Globus pallidus (tissue), 1 donor: Measurements from ENCODE around the gene LRRC55.

Experiments used
- DNase-seq: peaks from one replicate; pipeline ENCODE4 v3.0.0-alpha.2; 2015; ENCODE audit warnings: low spot score

LRRC55 gene, protein sequence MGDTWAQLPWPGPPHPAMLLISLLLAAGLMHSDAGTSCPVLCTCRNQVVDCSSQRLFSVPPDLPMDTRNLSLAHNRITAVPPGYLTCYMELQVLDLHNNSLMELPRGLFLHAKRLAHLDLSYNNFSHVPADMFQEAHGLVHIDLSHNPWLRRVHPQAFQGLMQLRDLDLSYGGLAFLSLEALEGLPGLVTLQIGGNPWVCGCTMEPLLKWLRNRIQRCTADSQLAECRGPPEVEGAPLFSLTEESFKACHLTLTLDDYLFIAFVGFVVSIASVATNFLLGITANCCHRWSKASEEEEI

DNA sequence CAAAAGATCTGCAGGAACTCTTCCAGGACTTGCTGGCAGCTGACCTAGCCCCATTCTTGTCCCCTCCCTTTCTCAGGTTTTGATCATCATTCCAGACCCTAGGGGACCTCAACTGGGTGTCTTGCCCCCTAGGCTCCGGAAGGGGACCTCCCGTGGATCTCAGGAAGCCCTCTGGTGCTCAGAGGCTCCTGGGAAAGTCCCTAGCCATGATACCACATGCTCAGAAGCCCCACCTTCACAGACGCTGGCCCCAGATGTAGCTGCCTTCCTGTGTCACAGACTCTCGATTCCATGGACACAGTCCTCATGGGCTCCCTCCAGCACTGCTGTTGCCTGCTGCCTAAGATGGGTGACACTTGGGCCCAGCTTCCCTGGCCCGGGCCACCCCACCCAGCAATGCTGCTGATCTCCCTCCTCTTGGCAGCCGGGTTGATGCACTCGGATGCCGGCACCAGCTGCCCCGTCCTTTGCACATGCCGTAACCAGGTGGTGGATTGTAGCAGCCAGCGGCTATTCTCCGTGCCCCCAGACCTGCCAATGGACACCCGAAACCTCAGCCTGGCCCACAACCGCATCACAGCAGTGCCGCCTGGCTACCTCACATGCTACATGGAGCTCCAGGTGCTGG is at the start of gene LRRC55:
LRRC55 (plus strand) TSS at position 276 of the 628 bp plus-strand sequence; CDS start at position 346, 70 bp downstream.
- no peak for DNase-seq

DNA sequence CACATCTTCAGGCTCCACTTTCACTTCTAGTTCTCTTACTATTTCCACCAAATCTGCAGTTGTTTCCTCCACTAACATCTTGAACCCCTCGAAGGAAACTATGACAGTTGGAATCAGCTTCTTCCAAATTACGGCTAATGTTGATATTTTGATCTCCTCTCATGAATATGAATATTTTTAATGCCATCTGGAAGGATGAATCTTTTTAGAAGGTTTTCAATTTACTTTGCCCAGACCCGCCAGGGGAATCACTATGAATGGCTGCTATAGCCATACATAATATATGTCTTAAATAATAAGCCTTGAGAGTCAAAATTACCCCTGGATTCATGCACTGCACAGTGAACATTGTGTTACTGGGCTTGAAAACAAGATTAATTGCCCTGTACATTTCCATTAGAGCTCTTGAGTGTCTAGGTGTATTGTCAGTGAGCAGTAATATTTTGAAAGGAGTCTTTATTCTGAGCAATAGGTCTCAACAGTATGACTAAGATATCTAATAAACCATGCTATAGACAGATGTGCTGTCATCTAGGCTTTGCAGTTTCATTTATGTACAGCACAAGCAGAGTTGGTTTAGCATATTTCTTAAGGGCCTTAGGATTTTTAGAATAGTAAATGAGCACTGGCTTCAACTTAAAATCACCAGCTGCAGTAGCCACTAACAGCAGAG is 48.3 kb upstream of the LRRC55 start:
- no peak for DNase-seq

DNA sequence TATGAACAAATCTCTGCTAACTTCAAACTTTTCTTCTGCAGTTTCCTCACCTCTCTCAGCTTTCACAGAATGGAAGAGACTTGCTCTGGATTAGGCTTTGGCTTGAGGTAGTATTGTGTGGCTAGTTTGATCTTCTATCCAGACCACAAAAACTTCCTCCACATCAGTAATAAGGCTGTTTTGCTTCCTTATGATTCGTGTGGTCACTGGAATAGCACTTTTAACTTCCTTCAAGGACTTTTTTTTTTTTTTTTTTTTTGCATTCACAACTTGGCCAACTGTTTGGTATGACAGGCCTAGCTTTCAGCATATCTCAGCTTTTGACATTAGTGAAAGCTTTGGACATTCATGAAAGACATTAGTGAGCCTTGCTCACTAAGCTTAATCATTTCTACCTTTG is 47.5 kb upstream of the LRRC55 start:
- DNase-seq = no peak

DNA sequence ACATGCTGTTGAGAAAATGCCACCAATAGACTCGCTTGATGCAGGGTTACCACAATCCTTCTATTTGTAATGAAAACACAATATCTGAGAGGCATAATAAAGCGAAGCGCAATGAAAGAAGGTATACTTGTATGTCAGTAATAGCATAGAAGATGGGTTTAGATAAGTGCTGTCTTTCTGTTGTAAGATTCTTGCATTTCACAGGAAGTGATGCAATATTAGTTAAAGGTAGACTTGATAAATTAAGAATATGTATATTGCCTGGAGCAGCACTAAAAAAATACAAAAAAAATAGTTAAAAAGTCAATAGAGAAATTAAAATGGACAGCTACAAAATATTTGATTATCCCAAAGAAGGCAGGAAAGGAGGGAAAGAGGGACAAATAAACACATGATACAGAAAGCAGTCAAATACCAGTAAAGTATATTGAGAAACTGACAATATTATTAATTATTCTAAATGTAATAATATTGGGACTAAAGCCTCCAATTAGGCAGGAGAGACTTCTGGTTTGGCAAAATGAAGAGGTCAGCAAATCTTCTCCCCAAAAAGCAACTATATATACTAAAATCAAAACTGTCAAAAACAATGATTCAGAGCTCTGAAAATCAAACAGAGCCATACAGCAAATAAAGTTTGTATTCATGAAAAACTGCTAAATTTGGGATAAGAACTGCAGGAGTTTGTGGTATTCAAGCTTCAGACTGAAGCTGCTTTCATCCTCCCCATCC is 46.6 kb upstream of the LRRC55 start:
- DNase-seq = no peak

DNA sequence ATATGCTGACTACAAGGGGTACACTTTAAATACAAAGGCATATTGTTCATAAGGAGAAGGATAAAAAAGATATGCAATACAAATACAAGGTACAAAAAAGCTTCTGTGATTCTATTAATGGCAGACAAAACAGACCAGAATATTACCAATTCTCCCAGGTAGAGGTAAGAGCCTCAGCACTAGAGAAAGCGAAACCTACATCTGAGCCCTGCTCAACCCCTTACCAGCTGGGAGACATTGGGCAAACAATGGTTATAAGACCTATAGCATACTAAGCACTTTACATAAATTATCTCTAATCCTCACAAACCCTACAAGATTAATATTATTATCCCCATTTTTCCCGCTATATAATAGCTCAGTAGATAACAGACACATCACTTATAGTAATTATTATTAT is 41.2 kb upstream of the LRRC55 start:
- no peak for DNase-seq

DNA sequence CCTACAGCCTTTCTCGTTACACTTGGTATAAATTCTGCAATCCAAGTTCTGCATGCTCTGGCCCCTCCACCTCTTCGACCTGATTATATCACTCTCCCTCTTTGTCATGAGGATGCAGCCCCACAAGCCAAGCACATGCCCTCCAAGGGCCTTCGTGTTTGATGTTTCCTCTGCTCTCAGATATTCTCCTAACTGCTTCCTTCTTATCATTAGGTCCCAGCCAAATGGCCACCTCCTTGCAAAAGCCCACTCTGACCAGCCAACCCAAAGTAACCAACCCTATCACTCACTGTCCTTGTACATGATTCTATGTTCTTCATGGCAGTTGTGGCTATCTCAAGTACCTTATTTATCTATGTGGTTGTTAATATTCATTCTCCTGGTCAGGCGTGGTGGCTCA is 38.3 kb upstream of the LRRC55 start:
- DNase-seq = no peak

DNA sequence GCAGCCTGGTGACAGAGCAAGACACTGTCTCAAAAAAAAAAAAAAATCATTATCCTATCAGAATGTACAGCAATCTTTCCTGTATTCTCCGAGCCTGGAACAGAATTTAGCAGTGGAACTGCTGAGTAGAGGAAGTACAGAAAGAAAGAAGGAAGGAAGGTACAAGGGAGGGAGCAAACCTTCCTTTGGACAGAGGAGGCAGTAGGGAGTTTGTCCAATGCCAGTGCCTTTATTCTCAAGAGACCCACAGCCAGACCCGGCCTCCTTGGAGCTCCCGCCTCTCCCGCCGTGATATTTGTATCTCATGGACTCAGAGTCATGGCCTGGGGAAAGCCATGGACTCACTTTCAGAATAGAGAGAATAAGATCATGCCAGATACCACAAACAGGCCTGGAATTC is 37.7 kb upstream of the LRRC55 start:
- no peak for DNase-seq

DNA sequence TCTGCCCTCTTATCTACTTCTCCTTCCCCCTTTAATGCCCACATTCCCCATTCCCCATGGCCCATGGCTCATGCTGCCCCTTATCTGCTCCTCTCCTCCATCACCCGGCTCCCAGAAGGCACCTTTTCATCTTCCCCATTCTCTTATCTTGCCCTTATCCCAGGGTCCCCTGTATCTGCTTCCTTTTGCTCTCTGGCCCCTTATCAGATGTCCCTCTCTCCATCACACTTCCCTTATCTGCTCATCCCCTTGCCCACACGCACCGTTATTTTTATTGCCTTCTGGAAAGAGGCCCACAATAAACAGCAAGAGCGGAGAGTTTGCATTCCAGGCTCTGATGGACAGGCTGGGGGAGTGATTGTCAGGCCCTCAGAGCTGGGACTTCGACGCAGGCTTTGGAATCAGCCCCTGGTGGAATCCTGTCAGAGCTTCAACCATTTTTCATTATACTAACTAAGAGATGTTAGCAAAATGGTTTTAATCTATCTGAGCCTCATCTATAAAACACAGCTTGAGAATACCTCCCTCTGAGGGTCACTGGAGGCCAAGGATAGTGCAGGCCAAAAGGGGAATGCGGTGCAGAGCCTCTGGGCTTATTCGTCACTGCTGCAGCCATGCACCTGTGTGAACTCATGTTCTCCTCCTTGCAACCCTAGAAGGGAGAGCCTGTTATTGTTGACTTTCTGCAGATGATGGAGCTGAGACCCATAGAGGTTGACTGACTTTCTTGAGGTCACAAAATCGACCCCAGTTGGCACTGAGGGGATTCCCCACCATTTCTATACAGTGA is 37.0 kb upstream of the LRRC55 start:
- DNase-seq = no peak

DNA sequence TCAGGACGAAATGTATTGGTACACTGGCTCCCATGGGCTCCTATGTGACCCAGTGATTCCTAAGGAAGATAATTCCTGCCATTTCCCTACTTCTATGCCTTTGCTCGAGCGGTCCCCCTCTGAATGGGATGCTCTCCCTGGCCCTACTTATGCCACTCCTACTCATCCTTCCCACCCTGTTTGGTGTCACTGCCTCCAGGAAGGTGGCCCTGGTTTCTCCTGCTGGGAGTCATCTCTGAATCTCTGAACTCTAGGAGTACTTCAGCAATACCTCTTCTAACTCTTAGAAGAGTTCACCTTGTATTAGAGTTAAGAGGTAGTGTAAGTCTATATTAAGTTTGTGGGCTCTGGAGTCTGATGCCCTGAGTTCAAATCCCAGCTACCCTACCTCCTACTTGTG is 35.5 kb upstream of the LRRC55 start:
- DNase-seq = no peak

DNA sequence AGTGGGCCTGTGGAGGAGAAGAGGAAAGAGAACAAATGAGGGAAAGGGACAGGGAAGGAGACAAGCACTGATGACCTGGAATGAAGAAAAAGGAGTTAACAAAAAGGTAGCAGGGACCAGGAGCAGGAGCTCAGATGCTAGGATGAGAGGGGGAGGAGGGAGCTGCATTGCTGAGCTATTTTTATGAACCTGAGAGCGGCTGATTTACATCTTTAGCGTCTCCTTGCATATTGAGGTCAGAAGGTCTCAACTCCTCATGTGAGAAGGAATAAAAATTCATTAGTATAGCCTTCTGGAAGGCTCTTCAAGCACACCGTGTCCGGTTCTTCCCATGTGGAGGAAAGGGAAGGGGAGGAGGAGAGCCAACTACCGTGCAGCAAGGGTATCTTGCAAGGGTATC is 33.1 kb upstream of the LRRC55 start:
- no peak for DNase-seq

DNA sequence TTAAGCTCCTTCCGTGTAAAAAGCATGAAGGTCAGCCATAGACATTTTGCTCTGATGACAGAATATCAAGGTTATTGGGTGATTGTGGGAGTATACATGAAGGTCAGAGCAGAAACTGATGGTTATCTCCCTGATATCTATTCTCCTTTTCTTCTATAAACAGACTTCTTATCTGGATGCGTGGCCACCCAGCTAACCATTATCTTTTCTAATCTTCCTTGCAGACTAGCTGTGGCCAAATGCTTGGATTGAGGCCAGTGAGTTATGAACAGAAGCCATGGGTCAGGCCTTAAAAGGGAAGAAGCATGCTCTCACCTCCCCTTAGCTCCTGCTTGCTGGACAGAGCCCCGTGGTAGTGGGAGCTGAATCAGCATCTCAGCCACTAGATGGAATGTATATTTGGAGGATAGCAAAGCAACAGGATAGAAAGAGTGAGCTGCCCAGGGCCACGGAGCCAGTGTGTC is 31.3 kb upstream of the LRRC55 start:
- no peak for DNase-seq

DNA sequence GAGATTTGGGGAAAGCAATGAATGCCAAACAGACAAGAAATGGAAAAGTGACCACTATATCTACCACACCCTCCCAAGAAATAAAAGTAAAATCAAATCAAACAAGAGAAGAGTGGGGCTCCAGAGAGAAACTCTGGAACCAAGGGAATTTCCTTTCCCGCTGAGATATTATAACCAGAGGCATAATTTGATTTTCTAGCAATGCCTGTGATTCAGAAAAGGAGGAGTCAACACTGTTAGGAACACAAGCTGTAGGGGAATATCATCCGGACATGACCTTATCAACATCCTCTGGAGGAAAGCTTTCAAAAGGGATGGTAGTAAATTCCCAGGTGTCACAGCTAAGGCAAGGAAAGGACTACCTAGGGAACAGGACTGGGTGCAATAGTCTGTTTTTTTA is 29.6 kb upstream of the LRRC55 start:
- DNase-seq = no peak

DNA sequence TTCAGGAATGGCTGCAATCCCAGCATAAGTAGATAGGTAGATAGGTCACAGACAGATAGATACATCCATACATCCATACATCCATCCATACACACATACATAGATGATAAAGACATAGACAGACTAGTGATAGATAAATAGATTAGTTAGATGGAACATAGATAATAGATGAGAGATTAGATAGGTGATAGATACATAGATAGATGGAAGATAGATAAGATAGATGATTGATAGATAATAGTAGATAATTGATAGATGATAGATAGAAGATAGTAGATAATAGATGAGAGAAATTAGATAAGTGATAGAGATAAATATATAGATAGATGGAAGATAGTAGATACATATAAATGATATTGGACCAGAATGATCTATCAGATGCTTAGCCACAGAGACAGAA is 28.3 kb upstream of the LRRC55 start:
- DNase-seq = no peak

DNA sequence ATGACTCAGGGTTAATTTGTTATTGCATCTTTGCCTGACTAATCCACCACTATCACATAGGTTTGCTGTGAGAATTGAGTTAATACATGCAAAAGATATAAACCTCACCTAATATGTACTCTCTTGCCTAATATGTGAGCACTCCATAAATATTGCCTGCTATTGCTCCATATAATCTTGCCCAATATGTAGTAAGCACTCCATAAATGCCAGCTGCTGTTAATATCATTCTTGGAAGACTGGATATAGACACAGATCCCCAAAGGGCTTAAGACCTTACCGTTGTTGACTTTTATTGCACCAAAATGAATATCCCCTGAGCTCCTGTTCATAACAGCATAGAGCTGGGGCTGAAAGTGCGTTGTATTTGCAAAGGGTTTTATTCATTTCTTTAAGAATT is 27.0 kb upstream of the LRRC55 start:
- DNase-seq = no peak

DNA sequence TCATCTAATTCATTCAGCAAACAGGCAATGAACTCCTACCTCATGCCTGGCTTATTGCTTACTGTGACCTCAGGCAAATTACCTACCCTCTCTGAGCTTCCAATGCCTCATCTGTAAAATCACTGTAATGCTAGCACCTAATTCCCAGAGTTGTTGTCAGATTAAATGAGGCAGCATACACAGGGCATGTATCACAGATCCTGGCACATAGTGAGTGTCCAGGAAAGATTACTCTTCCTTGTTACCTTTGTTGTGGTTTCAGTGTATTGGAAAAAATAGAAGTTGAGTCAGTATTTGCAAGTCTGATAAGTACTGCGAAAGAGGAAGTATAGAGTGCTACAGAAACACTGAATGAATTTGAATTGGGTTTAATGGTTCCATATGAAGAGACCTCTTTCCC is 26.4 kb upstream of the LRRC55 start:
- DNase-seq = no peak

DNA sequence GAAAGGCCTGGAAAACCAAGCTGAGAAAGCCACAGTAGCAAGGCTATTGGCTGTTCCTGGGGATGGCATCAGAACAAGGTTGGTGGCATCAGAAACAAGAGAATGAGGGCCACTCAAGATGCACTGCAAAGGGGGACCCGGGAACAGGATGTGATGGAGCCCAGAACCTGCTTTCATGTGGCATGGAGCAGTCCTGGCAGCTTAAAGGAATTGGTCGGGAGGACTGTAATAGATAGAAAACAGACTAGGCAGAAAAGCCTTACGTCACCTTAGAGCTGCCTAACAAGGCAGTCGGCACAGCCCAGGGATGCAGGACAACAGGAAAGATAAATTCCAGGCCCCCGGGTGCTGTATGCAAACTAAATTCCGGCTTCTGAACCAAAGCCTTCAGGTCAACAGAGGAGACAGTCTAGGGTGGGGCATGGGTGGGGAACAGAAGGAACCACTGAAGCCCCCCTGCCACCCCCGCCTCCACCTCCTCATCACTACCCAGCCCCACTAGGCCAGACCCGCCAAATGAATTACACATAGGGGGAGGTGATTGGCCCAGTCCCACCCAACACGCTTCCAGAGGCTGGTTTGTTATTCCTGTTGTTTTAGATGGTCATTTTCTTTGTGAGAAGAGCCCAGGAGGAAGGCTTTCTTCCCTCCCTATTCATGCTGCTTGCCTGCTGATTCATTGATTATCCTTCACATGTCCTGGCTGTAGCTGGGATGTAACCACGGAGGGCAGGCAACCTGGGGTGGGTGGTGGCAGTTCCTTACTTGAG is 25.7 kb upstream of the LRRC55 start:
- DNase-seq = no peak

DNA sequence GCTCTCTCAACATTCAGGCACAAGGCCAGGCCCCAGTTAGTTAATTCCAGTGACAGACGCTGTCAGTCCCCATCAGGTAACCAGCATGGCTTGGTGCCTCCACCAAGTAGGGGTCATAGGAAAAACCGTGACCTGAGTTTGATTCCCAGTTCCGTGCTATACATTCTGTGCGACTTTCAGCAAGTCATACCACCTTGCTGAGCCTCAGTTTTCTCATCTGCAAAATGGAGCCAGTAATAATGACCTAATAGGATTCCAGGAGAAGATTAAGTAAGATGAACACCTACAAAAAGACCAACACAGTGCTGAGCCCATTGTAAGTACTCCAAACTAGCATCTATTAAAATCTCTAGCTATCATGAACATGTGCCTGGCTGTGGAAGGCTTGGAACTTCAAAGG is 24.8 kb upstream of the LRRC55 start:
- DNase-seq = no peak

DNA sequence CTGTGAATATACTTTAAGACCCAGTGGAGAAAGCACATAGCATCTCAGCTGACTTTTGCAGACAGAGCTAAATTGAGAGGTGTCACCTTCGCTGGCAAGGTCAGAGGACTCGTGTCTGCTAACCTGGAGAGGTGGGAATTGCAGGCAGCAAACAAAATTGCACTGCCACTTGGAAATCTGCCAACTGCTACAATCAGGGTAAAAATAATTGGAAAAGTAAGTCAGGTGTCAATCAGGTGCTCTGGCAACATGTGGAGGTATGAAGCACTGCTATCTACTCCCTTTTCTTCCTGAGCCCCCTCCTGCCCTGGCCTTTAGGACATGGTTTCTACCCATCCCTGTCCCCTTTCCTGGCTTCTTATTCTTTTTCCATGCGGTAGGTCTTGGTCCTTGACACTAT is 24.1 kb upstream of the LRRC55 start:
- no peak for DNase-seq

DNA sequence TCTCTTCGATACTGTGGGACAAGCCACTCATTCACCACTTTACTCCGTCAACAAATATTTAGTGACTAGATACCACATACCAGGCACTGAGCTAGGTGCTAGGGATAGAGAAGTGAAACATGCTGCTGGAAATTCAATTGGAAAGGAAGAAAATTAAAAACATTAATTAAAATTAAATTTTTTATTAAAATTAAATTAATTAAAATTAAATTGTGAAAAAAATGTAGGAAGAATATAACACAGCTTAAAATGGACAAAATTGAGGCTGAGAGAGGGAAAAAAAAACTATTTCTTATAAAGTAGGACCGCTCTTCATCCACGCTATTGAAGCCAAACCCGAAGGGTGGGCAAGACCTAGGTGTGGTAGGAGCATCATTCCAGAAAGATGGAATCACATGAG is 23.6 kb upstream of the LRRC55 start:
- DNase-seq = no peak

DNA sequence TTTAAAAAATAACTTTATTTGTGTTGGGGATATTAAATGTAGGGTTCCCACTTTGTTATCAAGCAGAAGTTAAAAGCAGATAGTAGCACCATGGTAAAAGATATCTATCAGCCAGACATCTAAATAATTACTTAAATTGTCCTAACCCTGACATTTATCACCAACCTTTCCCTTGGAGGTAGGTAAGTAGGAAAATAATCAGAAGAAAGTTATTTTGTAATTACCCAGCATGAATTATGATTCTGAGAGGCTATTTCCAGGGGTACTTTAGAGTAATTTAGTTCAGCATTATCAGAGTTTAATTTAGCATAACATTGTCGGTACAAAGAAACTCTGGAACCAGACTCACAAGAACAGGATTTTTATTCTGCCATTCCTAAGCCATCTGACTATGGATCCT is 23.2 kb upstream of the LRRC55 start:
- DNase-seq = no peak

DNA sequence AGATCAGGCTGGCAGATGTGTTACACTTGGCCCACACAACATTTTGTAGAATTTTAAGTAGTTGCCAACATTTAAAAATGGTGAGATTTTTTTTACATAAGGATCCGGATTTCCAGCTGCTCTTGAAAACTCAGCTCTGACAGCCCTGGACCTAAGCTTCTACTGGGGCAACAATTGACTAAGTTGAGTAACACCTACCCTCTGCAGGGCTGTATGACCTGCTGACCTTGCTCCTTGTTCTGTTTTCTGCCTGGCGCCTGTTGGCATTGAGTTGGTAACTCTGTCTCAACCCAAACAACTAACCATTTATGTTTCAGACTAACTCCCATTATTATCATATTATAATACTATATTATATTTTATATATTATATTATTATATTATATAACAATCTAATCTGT is 21.1 kb upstream of the LRRC55 start:
- no peak for DNase-seq
